Spinal cord (tissue), 10 donors: Measurements from ENCODE around the gene VDR. TPM values are rescaled to one million over a fixed set of nuclear protein-coding genes. Genes with fewer than 3 reads are reported as not detected.

Experiments
- DNase-seq, 6 donors: peaks; one replicate each; pipeline versions ENCODE4 v3.0.0 to v3.0.0-alpha.2; 2013 to 2015; ENCODE audit warnings: low spot score in 6 of 6, low read depth in 4 of 6
- H3K27ac ChIP-seq: one replicate; pipeline ENCODE4 v1.5.1; 2013; ENCODE audit warnings: low read depth, low read length, control low read depth
- H3K27me3 ChIP-seq: one replicate; pipeline ENCODE4 v1.6.1; 2013; ENCODE audit warnings: low read length; ENCODE audit not compliant: control insufficient read depth, insufficient read depth
- H3K36me3 ChIP-seq: one replicate; pipeline ENCODE4 v1.6.1; 2013; ENCODE audit warnings: low read length; ENCODE audit not compliant: control insufficient read depth, insufficient read depth
- H3K4me1 ChIP-seq: one replicate; pipeline ENCODE4 v1.6.1; 2013; ENCODE audit warnings: low read length; ENCODE audit not compliant: control insufficient read depth, insufficient read depth
- H3K4me3 ChIP-seq: one replicate; pipeline ENCODE4 v1.5.1; 2013; ENCODE audit warnings: low read depth, low read length, control low read depth
- H3K9me3 ChIP-seq: one replicate; pipeline ENCODE4 v1.6.1; 2013; ENCODE audit warnings: low read length; ENCODE audit not compliant: control insufficient read depth, insufficient read depth
- WGBS: methylation state at CpG from one replicate; pipeline ENCODE4 v1.1.5; 2013; ENCODE audit warnings: missing lambda C conversion rate; ENCODE audit not compliant: insufficient coverage; 5-methylcytosine and 5-hydroxymethylcytosine counted together
- polyA plus RNA-seq, 2 donors: library from polyadenylated mRNA; unstranded; fragments of 120-200 nt; gene quantifications; one replicate each; pipeline ENCODE4 v1.2.1, GENCODE V29; 2013; ENCODE audit not compliant: insufficient read length in 2 of 2
- total RNA-seq, 2 donors: library from RNA; depleted of rRNA in 1 of 2; stranded (reverse); fragments of 120-200 nt in 1 of 2; fragments of >200 nt in 1 of 2; gene quantifications; one replicate each; pipeline versions ENCODE4 v1.2.3 to v1.2.4, GENCODE V29; 2013 to 2014
- donor health status: healthy.

Gene VDR
- total and polyA plus RNA-seq, 4 donors, result 0.17 to 0.50 (median 0.39) TPM

GRCh38 chr12:47795814-47796411, 108.9 kb downstream of the VDR start:
- no peak for DNase-seq
- peaks cover 80% of the 10 kb centered on the region for H3K36me3 ChIP-seq
- H3K27ac ChIP-seq, result no peak overlapping the region
- WGBS, result 92% methylated on average over 20 of the region's 22 CpGs
- no peaks in the 10 kb centered on the region for H3K9me3 ChIP-seq
- no peaks in the 10 kb centered on the region for H3K27me3 ChIP-seq
- no peak overlapping the region for H3K4me3 ChIP-seq
- peaks cover 19% of the 10 kb centered on the region for H3K4me1 ChIP-seq

DNA sequence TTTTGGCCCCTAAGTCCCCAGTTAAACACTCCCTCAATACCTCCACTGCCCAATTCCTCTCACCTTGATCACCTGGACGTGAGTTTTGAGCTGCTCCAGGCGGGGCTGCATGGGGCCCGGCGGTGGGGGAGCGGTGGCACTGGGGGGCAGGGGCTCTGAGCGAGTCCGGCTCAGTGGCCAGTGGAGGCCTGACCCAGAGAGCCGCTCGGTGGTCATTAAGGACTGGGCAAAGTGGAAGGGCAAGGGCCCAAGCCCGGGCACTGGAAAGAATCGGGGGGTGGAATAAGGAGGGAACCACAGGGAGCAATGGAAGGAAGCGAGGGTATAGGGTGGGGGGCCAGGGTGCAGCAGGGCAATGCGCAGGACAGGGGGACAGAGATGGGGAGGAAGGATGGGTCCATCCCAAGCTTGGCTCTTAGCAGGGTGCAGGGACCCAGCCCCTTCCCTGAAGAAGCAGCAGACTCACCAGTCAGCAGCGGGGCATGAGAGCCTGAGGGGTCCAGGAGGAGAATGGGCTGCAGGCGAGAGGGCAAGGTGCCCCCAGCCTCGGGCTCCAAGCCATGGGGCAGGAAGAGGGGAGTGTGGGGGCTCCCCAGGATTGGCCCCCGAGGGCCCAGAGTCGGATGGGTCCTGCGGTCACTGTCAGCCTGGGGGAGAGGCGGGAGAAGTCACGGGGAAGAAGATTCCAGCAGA, 109.5 kb downstream of the VDR start:
- H3K4me1 ChIP-seq, result peaks cover 18% of the 10 kb centered on the region
- H3K27me3 ChIP-seq, result no peaks in the 10 kb centered on the region
- H3K27ac ChIP-seq, result no peak overlapping the region
- peaks cover 87% of the 10 kb centered on the region for H3K36me3 ChIP-seq
- 96% methylated on average over 20 of the region's 21 CpGs for WGBS
- H3K9me3 ChIP-seq, result no peaks in the 10 kb centered on the region
- H3K4me3 ChIP-seq, result no peak overlapping the region
- DNase-seq, result no peak

GRCh38 chr12:47794679-47795078, 110.1 kb downstream of the VDR start:
- H3K4me1 ChIP-seq, result peaks cover 13% of the 10 kb centered on the region
- WGBS, result 100% methylated on average over 3 of the region's 9 CpGs
- DNase-seq, result no peak
- H3K27ac ChIP-seq, result no peak overlapping the region
- peaks cover 91% of the 10 kb centered on the region for H3K36me3 ChIP-seq
- no peak overlapping the region for H3K4me3 ChIP-seq
- no peaks in the 10 kb centered on the region for H3K27me3 ChIP-seq
- H3K9me3 ChIP-seq, result no peaks in the 10 kb centered on the region

DNA sequence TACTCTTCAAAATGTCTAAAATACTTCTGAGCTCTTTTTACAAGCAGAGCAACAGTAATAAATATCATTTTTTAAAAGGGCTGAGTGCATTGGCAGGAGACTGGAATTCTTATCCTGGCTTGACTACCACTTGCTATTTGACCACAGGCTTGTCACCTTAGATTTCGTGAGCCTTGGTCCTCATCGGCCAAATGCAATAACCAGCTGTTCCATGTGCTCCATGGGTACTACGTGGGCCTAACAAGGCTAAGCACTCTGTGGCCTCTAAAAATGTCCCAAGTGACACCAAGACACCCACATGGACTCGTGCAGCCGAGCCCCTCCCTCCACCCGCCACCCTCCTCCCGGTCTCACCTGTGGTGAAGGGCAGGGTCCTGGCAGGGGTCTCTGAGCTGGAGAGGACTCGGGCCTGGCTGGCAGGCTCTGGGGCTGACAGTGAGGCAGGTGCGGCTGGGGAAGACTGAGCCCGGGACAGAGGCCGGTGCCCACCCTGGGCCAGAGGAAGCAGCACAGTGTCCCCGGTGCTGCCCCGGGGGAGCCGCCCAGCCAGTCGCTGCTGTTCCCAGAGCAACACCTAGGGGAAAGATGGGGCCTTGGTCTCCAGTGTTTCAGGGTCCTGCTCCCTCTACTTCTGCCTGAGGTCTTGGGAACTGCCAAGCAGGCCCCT, 111.6 kb downstream of the VDR start:
- Histone ChIP-seq H3K9me3 (no peaks in the 10 kb centered on the region), H3K27me3 (no peaks in the 10 kb centered on the region), H3K36me3 (peaks cover 91% of the 10 kb centered on the region), H3K4me1 (no peaks in the 10 kb centered on the region), H3K27ac (no peak overlapping the region), H3K4me3 (no peak overlapping the region)
- no peak for DNase-seq
- WGBS, result 92% methylated on average over 11 of the region's 15 CpGs

- Histone ChIP-seq H3K27me3 (no peaks in the 10 kb centered on the region), H3K4me3 (no peak overlapping the region), H3K9me3 (no peaks in the 10 kb centered on the region), H3K27ac (no peak overlapping the region), H3K36me3 (peaks cover 91% of the 10 kb centered on the region), H3K4me1 (no peaks in the 10 kb centered on the region)
- DNase-seq, result no peak
- 89% methylated on average over 14 of the region's 16 CpGs for WGBS
These were observed 112.9 kb downstream of the VDR start for GRCh38 chr12:47791874-47792273.

Other genes starting within 250 kb of the VDR start
- gene RPAP3, start 199.0 kb downstream of the VDR start, total RNA-seq, result 10 to 100 TPM; 25.6 to 26.5 TPM
- 10 to 100 TPM; 25.6 to 35.3 TPM for gene RPAP3, start 199.0 kb downstream of the VDR start, polyA plus RNA-seq
- gene ENDOU, start 179.5 kb downstream of the VDR start, total RNA-seq, result under 1 TPM; 0.40 to 0.50 TPM
- gene ENDOU, start 179.5 kb downstream of the VDR start, polyA plus RNA-seq, result under 1 TPM; 0.32 to 0.33 TPM
- gene RAPGEF3, start 146.1 kb downstream of the VDR start, total RNA-seq, result 10 to 100 TPM; 15.0 to 20.6 TPM
- gene RAPGEF3, start 146.1 kb downstream of the VDR start, polyA plus RNA-seq, result 10 to 100 TPM; 21.8 to 39.1 TPM
- gene SLC48A1, start 131.8 kb downstream of the VDR start, total RNA-seq, result 10 to 100 TPM; 19.3 to 32.3 TPM
- 10 to 100 TPM; 35.8 to 45.1 TPM for gene SLC48A1, start 131.8 kb downstream of the VDR start, polyA plus RNA-seq
- gene HDAC7, start 85.1 kb downstream of the VDR start, total RNA-seq, result 10 to 100 TPM; 13.5 to 24.4 TPM
- 10 to 100 TPM; 39.6 to 64.2 TPM for gene HDAC7, start 85.1 kb downstream of the VDR start, polyA plus RNA-seq
- gene TMEM106C, start 58.6 kb upstream of the VDR start, total RNA-seq, result 100 to 1,000 TPM in 1 of 2 donors, 10 to 100 TPM in 1; 76.4 to 120 TPM
- gene TMEM106C, start 58.6 kb upstream of the VDR start, polyA plus RNA-seq, result 100 to 1,000 TPM in 1 of 2 donors, 10 to 100 TPM in 1; 90.2 to 113 TPM
- gene COL2A1, start 99.5 kb upstream of the VDR start, total RNA-seq, result 10 to 100 TPM; 26.7 to 56.7 TPM
- gene COL2A1, start 99.5 kb upstream of the VDR start, polyA plus RNA-seq, result 10 to 100 TPM in 1 of 2 donors, 1 to 10 TPM in 1; 7.1 to 27.5 TPM
- gene SENP1, start 201.1 kb upstream of the VDR start, total RNA-seq, result 10 to 100 TPM; 26.3 to 30.2 TPM
- gene SENP1, start 201.1 kb upstream of the VDR start, polyA plus RNA-seq, result 10 to 100 TPM; 12.3 to 13.6 TPM
- 100 to 1,000 TPM; 105 to 120 TPM for gene PFKM, start 214.4 kb upstream of the VDR start, total RNA-seq
- gene PFKM, start 214.4 kb upstream of the VDR start, polyA plus RNA-seq, result 100 to 1,000 TPM; 140 to 145 TPM